SU-DHL-6 (cell line): ENCODE data around the gene CD6.

ENCODE experiments used
- H2AFZ ChIP-seq: fragments of 200-600 bp; sonication (generic); 2 replicates; pipeline ENCODE4 v1.6.1; 2014; ENCODE audit warnings: low read depth, mild to moderate bottlenecking, moderate library complexity, mixed read lengths, antibody characterized with exemption, low read length; ENCODE audit not compliant: severe bottlenecking
- H3F3A ChIP-seq: fragments of 200-600 bp; shearing (Covaris generic); 2 replicates; pipeline ENCODE4 v1.6.0; 2016; ENCODE audit warnings: antibody characterized with exemption, mild to moderate bottlenecking; ENCODE audit not compliant: insufficient read depth
- H3K27ac ChIP-seq: fragments of 200-600 bp; sonication (generic); 2 replicates; pipeline ENCODE4 v1.5.1; 2016; ENCODE audit warnings: low read depth, mild to moderate bottlenecking, low read length, moderate library complexity, mixed read lengths
- H3K27me3 ChIP-seq: fragments of 200-600 bp; sonication (generic), shearing (Covaris generic); 2 replicates; pipeline ENCODE4 v1.6.0; 2014; ENCODE audit warnings: mild to moderate bottlenecking, low read length
- H3K36me3 ChIP-seq: fragments of 200-600 bp; sonication (generic); 2 replicates; pipeline ENCODE4 v1.6.1; 2014; ENCODE audit warnings: mild to moderate bottlenecking, low read length, mixed read lengths
- H3K4me2 ChIP-seq: fragments of 300-600, 200-600 bp; shearing (Covaris generic), sonication (generic); 2 replicates; pipeline ENCODE4 v1.6.0; 2014; ENCODE audit warnings: low read length, low read depth, mild to moderate bottlenecking; ENCODE audit not compliant: poor library complexity, severe bottlenecking
- H3K4me3 ChIP-seq: fragments of 200-600 bp; sonication (generic); 2 replicates; pipeline ENCODE4 v1.5.1; 2014; ENCODE audit warnings: antibody characterized with exemption, low read length, mild to moderate bottlenecking, mixed read lengths; ENCODE audit not compliant: insufficient read depth, poor library complexity, severe bottlenecking
- H3K79me2 ChIP-seq: fragments of 200-600 bp; sonication (generic); 2 replicates; pipeline ENCODE4 v1.6.1; 2014; ENCODE audit warnings: mild to moderate bottlenecking, low read length, moderate library complexity; ENCODE audit not compliant: insufficient read depth
- H3K9ac ChIP-seq: fragments of 200-600 bp; sonication (generic); 2 replicates; pipeline ENCODE4 v1.7.0; 2014; ENCODE audit warnings: mild to moderate bottlenecking, low read length
- H3K9me2 ChIP-seq: fragments of 200-600 bp; sonication (generic); replicated peaks from 2 replicates; pipeline ENCODE4 v1.6.1; 2014; ENCODE audit warnings: low read length; ENCODE audit not compliant: insufficient read depth
- H3K9me3 ChIP-seq: fragments of 200-600 bp; sonication (generic); 2 replicates; pipeline ENCODE4 v1.6.1; 2014; ENCODE audit warnings: low read length, mixed read lengths; ENCODE audit not compliant: insufficient read depth
- H4K20me1 ChIP-seq: fragments of 200-600 bp; sonication (generic); 2 replicates; pipeline ENCODE4 v1.6.1; 2014; ENCODE audit warnings: low read depth, mild to moderate bottlenecking, antibody characterized with exemption, low read length, moderate library complexity, mixed read lengths
- EZH2phosphoT487 ChIP-seq: fragments of 200-600 bp; sonication (generic), shearing (Covaris generic); conservative IDR thresholded peaks from 2 replicates; pipeline ENCODE4 v1.6.1; 2018; ENCODE audit warnings: mild to moderate bottlenecking, antibody characterized with exemption, low read length, moderate library complexity, mixed read lengths
- TF ChIP-seq, protein P1 (sequence below): fragments of 200-600 bp; sonication (generic); IDR thresholded peaks from one replicate; pipeline ENCODE4 v1.5.1; 2017; ENCODE audit warnings: antibody characterized with exemption, mild to moderate bottlenecking, low read length, moderate library complexity; ENCODE audit not compliant: insufficient read depth, poor library complexity, severe bottlenecking

The CD6 gene

GRCh38 chr11:61052182-61052972 is 80.9 kb downstream of the CD6 start:
- Histone ChIP-seq H3K4me2 (no peak overlapping the region), H3K27ac (no peak overlapping the region), H4K20me1 (no peaks in the 10 kb centered on the region), H3K9me2 (no peaks in the 10 kb centered on the region), H3K4me3 (no peak overlapping the region), H3K9me3 (no peaks in the 10 kb centered on the region), H3K36me3 (no peaks in the 10 kb centered on the region), H3K9ac (no peak overlapping the region), H3K79me2 (no peaks in the 10 kb centered on the region), H2AFZ (no peak overlapping the region), H3K27me3 (no peaks in the 10 kb centered on the region), H3F3A (no peaks in the 10 kb centered on the region)
- TF ChIP-seq, protein P1, sequence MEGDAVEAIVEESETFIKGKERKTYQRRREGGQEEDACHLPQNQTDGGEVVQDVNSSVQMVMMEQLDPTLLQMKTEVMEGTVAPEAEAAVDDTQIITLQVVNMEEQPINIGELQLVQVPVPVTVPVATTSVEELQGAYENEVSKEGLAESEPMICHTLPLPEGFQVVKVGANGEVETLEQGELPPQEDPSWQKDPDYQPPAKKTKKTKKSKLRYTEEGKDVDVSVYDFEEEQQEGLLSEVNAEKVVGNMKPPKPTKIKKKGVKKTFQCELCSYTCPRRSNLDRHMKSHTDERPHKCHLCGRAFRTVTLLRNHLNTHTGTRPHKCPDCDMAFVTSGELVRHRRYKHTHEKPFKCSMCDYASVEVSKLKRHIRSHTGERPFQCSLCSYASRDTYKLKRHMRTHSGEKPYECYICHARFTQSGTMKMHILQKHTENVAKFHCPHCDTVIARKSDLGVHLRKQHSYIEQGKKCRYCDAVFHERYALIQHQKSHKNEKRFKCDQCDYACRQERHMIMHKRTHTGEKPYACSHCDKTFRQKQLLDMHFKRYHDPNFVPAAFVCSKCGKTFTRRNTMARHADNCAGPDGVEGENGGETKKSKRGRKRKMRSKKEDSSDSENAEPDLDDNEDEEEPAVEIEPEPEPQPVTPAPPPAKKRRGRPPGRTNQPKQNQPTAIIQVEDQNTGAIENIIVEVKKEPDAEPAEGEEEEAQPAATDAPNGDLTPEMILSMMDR: no peak
- no peak for TF ChIP-seq EZH2phosphoT487

DNA sequence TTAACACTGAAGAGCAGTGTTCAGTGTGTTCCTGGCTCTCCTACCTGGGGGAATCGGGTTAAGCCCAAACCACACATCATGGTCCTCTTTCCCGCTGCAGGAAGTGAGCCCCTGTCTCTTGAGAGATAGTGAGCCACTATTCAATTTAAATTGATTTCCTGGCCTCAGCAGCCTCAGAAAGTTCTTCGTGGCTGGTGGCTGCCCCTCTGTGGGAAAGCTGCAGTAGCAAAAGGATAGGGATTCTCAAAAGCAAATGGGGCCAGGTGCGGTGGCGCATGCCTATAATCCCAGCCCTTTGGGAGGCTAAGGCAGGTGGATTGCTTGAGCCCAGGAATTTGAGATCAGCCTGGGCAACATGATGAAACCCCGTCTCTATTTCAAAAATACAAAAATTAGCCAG is 81.7 kb downstream of the CD6 start:
- H3K4me2 ChIP-seq: no peak overlapping the region
- no peak overlapping the region for H3K4me3 ChIP-seq
- H3K27me3 ChIP-seq: no peaks in the 10 kb centered on the region
- H3K36me3 ChIP-seq: no peaks in the 10 kb centered on the region
- H4K20me1 ChIP-seq: no peaks in the 10 kb centered on the region
- TF ChIP-seq EZH2phosphoT487: no peak
- TF ChIP-seq, protein P1: no peak
- H3K79me2 ChIP-seq: no peaks in the 10 kb centered on the region
- no peak overlapping the region for H3K9ac ChIP-seq
- no peak overlapping the region for H3K27ac ChIP-seq
- no peaks in the 10 kb centered on the region for H3K9me3 ChIP-seq
- H3K9me2 ChIP-seq: no peaks in the 10 kb centered on the region
- H2AFZ ChIP-seq: no peak overlapping the region
- H3F3A ChIP-seq: no peaks in the 10 kb centered on the region

DNA sequence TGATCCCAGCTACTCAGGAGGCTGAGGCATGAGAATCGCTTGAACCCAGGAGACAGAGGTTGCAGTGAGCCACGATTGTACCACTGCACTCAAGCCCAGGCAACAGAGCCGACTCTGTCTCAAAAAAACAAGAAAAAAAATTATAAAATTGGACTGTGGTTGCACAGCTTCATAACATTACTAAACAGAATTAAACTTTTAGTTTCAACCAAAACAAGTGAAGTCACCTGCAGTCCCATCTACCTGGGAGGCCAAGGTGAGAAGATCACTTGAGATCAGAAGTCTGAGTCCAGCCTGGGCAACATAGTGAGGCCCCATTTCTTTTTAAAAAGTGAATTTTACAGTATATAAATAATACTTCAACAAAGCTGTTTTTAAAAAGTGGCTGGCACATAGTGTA is 83.0 kb downstream of the CD6 start:
- Histone ChIP-seq H3K27ac (no peak overlapping the region), H4K20me1 (no peaks in the 10 kb centered on the region), H3K27me3 (no peaks in the 10 kb centered on the region), H3K79me2 (no peaks in the 10 kb centered on the region), H3F3A (no peaks in the 10 kb centered on the region), H3K9ac (no peak overlapping the region), H3K9me2 (no peaks in the 10 kb centered on the region), H3K36me3 (no peaks in the 10 kb centered on the region), H3K4me2 (no peak overlapping the region), H3K9me3 (no peaks in the 10 kb centered on the region), H3K4me3 (no peak overlapping the region), H2AFZ (no peak overlapping the region)
- TF ChIP-seq, protein P1: no peak
- no peak for TF ChIP-seq EZH2phosphoT487
